NAMALWA (cell line): ENCODE data around the gene CDC25B.
A peak's percentile ranks its signal among the peaks of the same experiment; 100 is the strongest.

Source experiments
- DNase-seq: peaks from one replicate; pipeline ENCODE4 v3.0.0-alpha.2; 2015; ENCODE audit warnings: low spot score

CDC25B gene

DNA sequence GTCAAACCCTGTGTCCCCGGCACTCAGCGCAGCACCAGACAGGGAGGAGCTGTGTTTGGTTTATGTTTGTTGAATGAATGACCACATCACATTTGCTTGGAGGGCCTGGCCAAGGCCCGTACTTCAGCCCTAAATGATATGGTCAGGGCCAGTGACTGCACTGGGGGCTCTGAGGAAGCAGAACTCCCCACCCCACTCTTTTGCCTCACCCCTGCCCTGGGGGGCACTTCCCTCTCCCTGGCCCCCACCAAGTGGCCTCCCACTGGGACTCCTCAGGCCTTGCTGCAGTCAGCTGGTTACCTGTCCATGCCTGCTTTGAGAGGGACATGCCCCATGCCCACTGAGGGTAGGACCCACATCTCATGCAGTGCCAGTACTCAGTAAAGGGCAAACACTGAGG is 31.5 kb upstream of the CDC25B start:
- no peak for DNase-seq

DNA sequence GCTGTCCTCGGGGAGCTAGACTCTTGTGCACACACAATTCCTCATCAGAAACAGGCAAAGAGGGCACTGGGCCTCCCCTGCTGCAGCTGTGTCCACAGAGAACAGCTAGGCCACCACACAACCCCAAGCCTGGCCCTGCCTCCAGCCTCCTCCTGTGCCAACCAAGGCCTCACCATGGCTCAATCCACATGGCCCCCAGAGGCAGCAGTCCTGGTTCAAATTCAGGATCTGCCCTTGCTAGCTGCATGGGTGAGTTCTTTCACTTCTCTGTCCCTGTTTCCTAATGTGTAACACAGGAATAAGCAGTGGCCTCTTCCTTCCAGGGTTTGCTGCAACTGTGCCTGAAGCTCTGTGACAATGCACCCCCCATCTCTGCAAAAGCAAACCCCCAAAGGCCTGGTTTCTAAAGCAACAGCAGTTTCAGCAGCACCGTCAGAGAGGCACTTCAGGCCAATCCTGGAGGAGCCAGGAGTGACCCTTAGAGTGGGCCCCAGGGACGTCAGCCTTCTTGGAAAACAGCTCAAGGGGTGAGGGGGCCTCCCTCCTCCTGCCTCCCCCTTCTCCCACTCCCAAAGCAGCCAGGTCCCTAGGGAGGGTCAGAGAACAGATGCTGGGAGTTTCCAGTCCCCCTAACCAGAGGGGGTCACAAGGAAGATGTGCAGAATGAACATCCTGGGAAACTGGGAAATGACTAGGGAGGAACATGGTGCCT is 30.8 kb upstream of the CDC25B start:
- no peak for DNase-seq

DNA sequence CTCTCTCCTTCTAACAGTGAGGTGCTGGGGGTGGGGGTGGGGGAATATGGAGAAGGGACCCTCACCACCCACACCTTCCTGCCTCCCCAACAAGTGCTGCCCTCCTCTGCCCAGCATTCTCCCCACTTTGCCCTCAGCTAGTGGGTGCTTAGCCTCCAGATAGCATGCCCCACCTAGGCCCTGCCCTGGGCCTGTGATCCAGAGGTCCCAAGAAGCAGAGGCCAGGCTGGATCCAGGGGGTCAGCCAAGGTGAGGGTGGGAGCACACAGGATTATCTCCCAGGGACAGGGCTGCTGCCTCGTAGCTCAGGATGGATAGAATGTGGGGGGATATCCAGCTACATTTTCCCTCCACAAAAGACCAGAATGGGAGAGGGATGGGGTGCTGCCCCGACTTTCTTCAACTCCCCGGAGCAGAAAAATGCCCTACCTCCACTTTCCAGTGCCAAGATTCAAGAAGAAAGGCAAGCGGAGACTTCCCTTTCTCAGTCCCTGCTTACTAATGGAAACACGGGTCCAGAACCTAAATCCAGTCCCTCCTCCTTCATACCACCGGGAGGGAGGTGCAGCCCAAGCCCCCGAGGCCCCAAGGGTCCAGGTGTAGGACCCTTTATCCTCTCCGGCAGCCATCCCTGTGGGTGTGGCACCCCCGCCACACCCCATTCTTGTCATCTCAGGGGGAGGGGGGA is 29.5 kb upstream of the CDC25B start:
- DNase-seq, result no peak

DNA sequence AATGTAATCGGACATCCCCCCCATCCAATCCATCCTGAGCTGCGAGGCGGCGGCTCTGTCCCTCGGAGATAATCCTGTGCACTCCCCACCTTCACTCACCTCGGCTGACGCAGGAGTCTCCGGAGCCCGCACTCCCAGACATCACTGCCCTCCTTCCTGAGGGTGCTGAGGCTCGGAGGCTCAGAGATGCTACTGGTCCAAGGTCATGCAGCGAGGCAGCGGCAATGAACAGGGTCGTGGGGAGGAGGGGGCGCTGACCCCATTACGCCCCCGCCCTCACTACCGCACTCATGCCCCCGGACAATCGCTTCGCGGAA is 29.0 kb upstream of the CDC25B start:
- no peak for DNase-seq

DNA sequence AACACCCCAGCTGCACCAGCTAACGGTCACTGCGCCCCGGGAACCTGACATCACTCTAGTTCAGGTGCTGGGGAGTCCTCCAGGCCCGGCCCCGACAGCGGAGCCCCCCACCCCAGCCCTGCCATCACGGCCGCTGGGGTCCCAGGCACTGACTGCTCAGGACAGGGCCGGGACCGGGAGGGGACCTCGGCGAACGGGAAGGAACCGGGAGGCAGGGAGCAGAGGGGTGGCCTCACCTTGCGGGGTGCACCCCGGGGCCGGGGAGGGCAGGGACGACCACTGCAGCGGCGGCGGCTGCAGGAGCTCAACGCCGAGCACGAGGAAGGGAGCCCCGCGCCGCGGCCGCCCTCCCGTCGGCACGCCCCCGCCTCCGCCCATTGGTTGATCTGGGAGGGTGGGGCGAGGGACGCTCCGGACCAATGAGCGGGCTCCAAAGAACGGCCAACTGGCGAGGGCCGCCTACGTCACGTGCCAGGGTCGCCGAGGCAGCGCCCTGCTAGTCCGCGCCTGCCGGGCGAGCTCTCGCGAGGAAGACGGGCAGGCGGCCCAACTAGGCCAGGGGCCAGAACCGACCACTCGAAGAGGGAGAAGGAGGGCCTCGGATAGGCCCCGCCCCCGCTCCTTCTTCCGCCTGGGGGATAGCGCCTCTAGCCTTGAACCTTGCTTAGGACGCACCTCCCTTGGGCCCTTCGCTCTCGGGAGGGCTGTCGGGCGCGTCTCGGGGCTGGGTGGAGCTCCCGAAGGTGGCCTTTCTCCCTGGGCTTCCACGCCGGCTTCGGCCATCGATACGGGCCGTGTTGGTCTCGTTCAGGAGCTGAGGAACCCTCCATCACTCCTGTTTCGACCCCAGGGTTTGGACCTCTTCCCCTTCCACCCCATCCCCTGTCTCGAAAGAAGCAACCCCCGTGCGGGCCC is 28.4 kb upstream of the CDC25B start, which contains the start of gene ADISSP:
TSS of gene ADISSP (minus strand) at position 327 of the 915 bp plus-strand sequence. CDS start 7,653 bp downstream, outside the sequence.
- peak; percentile 98 for DNase-seq

DNA sequence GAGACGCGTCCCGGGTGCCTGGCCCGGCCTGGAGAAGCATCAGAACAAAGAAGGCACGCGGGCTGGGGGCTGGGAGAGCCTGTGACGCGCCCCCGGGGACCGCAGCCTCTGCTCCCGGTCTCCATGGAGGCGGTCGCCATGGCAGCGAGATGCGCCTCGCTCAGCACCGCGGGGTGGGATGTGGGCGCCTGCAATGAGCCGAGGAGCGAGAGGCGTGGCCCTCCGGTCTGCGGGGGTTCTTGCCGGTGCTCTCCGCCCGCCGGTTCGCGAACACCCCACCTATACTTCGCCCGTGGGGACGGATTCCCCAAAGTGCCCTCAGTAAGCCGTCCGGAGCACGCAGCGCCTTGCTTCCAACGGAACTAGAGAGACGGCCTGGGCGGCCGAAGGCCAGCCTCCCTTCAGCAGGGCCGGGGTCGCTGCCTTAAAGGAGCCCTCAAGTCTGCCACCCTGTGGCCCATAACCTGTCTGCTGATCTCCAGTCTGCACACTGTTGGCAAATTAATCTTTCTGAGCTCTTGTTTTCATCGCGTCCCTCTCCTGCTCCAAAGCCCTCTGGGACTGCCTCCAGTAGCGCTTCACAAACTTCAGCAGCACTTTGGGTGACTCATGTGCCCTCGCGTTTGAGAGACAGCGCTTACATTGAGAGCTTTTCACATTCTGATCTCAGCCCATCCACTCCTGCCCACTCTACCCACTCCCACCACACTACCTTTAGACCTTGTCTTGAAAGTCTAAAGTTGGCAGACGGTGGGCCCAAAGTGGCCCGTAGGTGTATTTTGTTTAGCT is 27.6 kb upstream of the CDC25B start:
- peak; percentile 90 for DNase-seq

DNA sequence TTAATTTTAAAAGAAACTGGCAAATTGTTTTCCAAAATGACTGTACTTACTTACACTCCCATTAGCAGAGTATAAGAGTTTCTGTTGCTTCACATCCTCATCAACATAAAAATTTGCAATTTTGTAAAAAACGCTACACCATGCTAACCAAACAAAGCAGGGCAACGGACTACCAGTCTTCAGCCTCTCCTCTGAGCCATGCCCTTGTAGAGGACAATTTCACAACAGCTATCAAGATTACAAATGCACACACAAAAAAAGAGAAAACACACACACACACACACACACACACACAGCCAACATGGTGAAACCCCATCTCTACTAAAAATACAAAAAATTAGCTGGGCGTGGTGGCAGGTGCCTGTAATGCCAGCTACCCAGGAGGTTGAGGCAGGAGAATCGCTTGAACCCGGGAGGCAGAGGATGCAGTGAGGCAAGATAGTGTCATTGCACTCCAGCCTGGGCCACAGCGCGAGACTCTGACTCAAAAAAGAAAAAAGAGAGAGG is 24.5 kb upstream of the CDC25B start:
- DNase-seq, result no peak

DNA sequence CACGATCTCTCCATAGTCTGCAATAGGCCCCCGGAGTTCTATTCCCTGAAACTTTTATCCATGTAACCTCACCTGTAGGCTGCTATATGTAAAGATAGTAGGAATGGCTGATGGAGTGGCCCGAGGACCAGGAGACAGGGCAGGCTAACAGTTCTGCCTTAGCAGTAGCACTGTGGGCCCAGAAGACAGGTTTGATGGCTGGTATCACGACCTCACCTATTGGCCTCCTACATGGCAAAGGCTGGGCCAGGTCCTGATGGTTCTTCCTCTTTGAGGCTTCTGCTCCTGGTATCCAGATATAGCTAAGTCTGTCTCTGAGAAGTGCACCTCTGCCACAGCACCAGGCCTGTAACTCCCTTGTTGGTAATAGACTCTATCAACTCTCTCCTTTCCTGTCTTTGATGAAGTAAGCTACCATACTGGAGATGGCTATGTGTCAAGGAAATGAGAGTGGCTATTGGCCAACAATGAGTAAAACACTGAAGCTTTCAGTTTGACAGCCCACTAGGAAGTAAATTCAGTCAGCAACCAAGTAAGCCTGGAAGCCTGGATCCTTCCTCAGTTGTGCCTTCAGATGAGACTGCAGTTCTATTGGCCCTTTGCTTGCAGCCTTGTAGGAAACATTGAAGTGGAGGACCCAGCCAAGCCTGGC is 20.5 kb upstream of the CDC25B start:
- no peak for DNase-seq

DNA sequence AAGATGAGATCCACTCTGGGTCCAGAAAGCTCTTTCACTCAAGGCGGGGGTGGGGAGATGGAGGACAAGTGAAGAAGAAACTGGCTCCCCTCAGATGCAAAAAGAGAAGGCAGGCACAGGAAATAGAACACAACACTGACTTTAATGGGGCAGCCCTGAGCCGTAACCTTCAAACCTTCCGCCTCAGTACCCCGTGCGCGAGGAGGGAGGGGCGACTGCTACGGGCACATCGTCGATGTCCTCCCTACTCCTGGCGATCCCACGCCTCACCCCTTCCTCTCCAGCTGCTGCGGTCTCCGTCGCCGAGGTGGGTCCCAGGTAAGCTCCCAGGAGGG is 18.8 kb upstream of the CDC25B start:
- DNase-seq, result no peak

DNA sequence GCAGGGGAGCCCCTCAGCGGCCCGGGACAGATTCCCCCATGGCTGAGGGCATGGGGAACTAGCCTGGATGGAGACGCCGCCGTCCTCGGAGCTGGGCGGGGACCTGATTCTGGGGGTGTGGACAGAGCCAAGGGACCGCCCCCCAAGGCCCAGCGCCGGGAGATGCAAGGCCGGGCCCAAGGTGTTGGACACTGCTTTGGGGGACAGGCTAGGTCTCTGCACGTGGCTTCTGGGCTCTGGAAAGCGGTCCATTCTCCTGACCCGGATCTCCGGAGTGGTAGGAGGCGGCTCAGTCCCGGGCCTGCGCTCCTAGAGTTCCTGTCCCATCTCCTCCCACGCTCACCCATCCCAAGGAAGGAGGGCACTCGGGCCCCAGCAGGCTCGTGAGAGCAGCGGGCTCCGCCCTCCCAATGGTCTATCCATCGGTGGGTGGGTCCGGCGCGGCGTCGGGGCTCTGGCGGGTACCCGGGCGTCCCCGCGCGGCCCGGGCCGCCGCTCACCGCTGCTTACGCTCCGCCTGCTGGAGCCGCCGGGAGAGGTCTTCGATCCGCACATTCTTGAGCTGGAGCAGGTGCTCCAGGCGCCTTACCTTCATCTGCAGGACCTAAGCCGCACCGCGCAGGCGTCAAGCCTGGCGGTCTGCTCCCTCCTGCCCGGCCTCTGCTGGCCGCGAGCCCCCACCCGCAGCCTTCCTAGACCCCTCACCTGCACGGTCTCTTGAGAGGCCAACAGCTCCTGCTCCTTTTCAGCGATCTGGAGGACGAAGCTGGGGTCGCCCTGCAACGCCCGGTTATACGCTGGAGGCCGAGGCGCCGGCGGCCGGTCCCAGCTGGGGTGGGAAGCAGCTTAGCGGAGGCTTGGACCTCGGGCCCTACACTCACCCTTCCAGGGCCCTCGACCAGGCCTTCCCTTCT is 18.1 kb upstream of the CDC25B start:
- DNase-seq, result no peak

DNA sequence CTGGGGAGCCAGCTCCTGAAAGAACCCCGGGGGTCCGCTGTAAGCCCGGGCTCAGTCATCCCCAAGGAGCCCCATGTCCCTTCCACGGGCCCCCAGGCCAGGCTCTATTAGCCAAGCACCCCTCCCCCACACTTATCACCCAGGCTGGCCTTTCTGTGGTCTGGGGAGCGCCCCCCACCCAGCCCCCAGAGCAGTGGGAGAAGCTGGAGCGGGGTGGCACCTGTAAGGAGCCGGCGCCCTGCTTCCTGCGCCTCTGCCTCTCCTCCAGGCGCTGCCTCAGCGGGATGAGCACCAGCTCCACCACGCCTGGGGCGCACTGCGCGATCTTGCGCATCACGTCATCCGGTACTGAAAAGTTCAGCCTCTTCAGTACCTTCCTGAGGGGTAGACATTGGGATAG is 17.1 kb upstream of the CDC25B start:
- no peak for DNase-seq

DNA sequence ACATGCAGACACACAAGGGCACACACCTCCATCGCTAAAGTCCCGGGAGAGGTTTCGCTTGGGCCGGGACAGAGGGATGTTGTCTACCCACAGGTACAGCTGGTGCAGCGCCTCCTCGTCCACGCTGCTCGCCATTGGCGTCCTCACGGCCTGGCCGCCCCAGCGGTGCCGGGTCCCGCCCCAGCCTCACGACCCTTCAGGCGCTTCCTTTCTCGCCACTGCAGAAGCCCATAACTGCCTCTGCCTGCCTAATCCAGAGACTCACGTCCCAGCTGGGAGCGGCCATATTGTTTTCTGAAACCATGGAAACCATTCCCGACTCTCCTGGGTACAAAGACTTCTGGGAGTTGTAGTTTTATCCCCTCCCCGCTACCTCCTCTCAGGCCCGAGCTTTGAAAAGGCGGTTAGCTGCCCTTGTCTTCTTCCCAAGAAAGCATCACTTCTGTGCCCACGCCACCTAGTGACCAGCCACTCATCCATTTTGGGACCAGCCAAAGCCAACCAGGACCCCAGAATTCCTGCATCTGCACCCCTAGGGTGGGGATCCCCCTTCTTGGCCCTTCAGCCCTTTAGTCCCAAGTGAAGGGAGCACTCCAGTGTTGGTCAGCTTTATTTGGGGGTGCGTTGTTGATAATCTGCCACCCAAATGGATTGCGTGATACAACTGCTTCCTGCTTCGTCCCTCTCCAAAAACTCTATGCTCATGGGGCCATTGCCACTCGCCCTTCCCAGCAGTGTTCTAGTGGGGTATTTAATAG is 14.8 kb upstream of the CDC25B start, which contains the start of gene SPEF1:
TSS of gene SPEF1 (minus strand) at position 296 of the 758 bp plus-strand sequence. CDS start at position 135, 161 bp downstream.
- peak; percentile 73 for DNase-seq

DNA sequence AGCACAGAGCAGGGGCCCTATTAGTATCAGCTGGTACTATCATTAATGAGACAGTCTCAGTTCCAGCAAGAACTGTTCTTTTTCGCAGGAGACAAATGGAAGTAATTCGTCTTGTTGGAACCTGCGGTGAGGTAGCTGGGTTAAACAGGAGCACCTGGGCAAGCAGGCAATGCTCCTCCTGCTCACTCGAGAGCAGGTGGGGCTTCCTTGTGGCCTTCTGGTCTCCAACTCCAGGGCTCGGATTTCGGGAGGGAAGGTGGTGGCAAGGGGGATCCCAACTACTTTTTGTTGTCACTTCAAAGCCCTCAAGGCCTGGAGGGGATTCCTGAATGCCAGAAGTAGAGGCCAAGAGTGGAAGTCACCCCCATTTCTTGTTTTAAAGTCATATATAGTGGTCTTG is 13.5 kb upstream of the CDC25B start:
- DNase-seq, result no peak

DNA sequence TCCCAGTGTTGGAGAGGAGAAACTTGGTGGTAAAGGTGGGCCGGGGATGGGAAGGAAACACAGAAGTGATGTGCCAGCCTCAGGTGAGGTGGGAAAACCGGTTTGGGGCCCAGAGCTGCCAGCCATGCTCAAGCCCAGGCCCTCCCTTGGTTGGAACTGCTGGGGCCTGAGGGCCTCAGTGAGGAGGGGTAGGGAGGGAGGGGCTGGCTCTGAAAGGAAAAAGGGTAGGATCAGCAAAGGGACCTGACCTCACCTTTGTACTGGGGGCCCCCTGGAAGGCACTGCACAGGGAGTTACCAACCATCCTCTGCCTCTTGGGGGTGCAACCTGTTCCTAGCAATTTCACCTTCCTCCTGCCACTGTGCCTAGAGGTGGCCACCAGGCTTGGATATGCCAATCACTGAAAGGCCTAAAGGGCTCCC is 13.0 kb upstream of the CDC25B start:
- DNase-seq, result no peak

DNA sequence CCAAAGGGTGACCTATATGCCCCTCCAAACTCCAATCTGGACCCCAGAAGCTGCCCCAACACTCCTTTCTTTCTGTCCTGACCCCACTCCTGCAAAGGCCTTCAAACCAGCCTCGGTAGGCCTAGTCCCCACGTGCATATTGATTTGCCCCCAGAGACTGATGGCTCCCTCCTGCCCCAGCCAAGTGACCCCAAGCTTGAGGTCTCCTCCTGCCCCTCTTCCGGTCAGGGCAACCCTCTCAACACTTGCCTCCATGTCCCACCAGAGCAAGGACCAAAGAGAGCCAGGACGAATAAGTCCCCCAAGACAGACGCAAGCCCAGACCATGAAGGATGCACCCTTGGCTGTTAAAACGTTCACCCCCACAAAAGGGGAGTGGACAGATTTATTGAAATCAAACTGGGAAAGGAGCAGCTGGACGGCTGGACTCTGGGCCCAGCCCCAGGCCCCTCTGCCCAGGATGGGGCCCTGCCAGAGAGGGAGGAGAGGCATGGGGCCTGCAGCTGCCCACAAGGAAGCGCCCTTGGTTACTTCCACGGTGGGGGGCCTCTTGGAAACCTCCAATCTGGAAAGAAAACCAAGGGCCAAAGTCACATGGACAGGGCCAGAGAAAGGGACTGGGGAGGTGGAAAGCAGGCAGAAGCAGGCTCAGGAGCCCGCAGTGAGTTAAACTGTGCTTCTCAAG is 12.5 kb upstream of the CDC25B start:
- no peak for DNase-seq

DNA sequence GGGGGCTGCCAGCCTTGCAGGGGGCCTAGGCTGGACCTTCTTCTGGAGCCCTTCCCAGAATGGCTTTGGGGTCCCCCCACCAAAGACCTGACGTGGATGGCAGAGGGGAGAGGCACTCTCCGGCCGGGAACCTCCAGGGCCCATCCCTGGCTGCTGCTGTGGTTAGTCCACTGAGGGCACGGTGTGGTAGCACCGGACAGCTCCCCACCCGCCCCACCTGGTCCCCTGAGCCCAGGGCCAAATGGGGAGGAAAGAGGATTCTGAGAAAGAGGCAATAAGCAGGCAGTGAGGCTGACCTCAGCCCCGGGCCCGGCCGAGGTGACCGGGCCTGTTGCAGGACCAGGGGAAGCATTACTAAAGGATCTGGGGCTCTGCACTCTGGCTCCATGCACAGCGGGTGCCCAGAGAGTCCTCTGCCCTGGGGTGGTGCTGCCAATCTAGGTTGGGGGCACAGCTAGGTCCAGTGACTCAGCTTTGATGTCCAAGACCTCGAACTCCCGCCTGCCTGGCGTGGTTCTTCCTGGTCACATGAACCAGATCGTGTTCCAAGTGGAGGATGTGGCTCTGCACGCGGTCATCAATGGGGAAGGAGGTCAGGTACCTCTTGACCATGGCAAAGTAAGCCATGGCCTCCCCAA is 11.8 kb upstream of the CDC25B start:
- no peak for DNase-seq

DNA sequence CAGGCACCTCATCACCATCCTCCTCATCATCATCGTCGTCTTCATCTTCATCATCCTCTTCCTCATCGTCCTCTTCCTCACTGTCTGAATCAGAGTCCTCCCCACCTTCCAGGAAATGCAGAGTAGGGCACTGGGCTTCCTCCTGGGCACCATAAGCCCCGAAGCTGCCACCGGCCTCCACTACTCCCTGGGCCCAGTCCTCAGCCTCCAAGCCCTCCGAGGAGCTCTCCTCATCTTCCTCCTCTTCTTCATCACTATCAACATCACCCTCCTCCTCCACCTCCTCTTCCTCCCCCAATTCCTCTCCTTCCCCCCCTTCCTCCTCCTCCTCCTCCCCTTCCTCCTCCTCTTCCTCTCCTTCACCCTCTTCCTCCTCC is 11.3 kb upstream of the CDC25B start:
- no peak for DNase-seq
